Occipital lobe (tissue), 2 donors: ENCODE data around the gene CLSTN1. TPM values are rescaled to one million over a fixed set of nuclear protein-coding genes. Genes with fewer than 3 reads are reported as not detected.
"Not testable (repeated sequence)": the region's sequence is repeated elsewhere in the genome, so short reads cannot be mapped to it uniquely, and the experiment has no call there.

Source experiments
- DNase-seq: peaks from one replicate; lab custom pipeline; 2025; lab: John Stamatoyannopoulos, UW
- total RNA-seq: library from RNA; depleted of rRNA; stranded (reverse); fragments of >200 nt; gene quantifications from one replicate; pipeline ENCODE4 v1.2.3, GENCODE V29; 2014

The CLSTN1 gene
- total RNA-seq, 1 donor from 2014 or later, result 129 TPM

- no peak for DNase-seq
Measured at GRCh38 chr1:9798236-9799130, 25.3 kb downstream of the CLSTN1 start.

DNA sequence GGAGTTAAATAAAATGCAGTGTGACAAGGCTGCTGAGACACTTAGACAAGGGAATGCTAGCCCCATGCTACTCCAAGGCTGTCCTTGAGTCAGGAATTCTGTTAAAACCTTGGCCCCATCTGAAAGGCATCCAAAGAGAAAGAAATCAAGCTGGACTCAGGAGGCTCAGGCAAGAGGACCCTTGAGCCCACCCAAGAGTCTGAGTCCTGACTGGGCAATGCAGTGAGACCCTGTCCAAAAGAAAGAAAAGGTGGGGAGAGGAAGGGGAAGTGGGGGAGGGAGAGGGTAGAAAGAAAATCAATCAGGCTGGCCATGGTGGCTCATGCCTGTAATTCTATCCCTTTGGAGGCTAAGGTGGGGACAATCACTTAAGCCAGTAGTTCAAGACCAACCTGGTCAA lies 26.7 kb downstream of the CLSTN1 start:
- no peak for DNase-seq

- DNase-seq, result no peak
Measured at GRCh38 chr1:9794081-9794480, 29.7 kb downstream of the CLSTN1 start.

GRCh38 chr1:9793291-9793690 lies 30.5 kb downstream of the CLSTN1 start:
- no peak for DNase-seq

DNA sequence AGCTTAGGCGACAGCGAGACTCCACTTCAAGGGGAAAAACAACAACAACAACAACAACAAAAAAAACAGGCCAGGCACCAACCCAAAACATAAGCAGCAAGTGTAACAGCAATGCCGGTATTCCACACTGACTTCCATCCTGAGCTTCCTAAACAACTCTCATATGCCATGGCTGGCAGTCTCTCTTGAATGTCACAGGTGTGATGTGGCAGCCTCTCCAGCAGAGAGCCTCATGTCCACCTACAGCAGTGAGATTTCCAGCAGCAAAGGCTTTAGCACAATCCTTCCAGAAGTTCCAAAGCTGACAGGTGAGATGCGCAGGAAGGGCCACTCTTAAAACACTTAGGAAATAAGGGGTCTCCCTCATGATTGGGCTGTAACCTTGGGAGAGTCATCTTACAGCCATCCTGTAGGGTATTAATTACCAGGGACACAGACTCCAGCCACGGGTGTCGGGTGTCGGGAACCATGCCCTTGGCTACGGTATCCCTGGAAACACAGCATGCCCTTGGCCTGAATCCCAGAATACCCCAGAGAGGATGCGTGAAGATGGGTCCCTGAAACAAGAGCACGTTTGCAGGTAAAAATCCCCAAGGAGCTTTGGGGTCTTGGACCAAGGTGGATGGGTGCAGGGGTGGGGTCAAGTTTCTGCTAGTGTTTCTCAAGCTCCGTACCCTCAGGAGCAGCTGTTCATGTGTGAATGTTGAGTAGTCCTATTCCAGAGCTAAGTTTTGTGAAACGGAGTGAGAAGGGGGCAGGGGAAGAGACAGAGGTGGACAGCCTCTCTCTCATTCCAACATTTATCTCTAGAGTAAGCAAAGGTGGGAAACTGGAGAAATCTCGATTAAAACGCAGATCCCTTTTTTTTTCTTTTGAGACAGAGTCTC lies 31.4 kb downstream of the CLSTN1 start:
- DNase-seq, result no peak

GRCh38 chr1:9789700-9790099 lies 34.1 kb downstream of the CLSTN1 start:
- DNase-seq, result not testable (repeated sequence)

- DNase-seq, result no peak
Measured at GRCh38 chr1:9787702-9788101, 36.1 kb downstream of the CLSTN1 start.

DNA sequence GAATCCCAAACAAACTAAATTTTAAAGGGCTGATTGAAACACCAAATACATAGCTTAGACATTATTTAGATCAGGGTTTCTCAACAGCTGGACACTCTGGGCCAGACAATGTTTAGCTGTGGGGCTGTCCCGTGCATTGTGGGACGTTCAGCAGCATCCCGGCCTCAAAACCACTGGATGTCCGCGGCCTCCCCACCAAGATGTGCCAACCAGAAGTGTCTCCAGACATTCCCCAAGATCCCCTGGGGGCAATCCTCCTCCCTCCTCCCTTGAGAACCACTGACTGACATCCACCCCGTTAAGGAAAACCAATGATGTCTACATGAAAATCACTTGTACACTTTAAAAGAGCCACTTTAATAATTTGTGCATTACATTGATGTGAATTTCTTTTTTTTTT lies 38.4 kb downstream of the CLSTN1 start:
- no peak for DNase-seq

DNA sequence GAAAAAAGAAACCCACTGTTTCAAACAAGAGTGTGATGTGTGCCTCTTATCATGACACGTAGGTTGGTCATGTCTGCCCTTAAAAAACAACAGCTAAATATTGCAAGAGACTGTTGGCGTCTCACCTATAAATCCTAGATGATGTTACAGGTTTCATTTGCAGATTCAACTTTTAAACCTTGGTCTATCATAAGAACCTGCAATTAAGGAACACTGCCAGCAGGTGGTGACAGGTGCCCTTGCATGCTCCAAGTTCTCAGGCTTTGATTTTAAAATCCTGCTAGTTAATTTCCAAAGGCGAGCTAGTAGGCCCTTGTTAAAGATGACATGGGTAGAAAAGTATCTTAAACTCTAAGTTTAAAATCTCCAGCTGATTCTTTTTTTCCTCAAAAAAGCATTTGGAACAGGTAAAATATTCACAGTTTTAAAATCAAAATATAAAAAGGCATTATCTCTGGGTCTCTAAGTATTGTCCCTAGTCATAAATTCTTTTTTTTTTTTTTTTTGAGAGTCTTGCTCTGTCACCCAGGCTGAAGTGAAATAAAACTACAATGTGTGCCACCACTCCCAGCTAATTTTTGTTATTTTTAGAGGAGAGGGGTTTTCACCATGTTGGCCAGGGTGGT lies 39.1 kb downstream of the CLSTN1 start:
- no peak for DNase-seq

- DNase-seq, result no peak
Measured at GRCh38 chr1:9782897-9783296, 40.9 kb downstream of the CLSTN1 start.

GRCh38 chr1:9782116-9782751 lies 41.5 kb downstream of the CLSTN1 start:
- no peak for DNase-seq

DNA sequence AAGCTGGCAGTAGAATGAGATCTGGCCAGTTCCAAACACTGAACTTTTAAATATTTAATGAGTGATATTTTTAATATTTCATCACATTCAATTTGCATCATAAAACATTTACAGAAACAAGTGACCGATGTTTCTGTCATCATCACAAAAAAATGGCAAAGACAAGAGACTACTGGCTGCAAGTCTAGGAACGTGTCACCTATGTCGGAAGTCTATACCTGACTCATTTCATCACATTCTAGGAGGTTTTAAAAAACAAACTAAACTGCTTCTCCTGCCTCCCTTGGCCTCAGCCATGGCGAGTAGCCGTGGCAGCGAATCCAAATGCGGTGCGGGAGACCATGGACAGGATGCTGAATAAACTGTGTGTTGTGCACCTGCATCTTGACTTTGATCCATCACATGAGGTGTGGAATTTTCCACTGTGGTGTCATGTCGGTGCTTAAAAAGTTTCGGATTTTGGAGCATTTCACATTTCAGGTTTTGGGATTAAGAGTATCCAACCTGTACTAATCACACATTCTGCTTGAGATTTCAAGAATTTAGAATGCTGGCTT lies 43.1 kb downstream of the CLSTN1 start:
- DNase-seq, result no peak

DNA sequence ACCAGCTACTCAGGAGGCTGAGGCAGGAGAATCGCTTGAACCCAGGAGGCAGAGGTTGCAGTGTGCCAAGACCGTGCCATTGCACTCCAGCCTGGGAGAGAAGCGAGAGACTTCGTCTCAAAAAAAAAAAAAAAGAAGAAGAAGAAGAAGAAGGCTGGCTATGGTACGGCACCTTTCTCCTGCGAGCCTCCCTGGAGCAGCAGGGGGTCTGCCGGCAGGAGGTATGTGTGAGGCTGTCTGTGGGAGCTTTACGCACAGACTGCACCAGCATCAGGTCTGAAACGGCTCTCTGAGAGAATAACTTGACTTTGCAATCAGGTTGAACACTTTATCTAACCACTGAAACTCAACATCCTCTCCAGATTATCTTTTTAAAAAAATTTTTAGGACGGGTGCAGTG lies 44.9 kb downstream of the CLSTN1 start:
- DNase-seq, result no peak

DNA sequence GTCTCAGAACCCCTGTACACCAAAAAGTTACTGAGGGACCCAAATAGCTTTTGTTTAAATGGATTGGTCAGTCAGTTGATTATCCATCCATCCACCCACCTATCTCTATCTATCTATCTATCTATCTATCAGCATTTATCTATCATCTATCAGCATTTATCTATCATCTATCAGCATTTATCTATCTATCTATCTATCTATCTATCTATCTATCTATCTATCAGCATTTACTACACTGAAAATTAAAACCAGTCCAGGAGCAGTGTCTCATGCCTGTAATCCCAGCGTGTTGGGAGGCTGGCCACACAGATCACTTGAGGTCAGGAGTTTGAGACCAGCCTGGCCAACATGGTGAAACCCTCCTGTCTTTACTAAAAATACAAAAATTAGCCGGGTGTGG lies 47.1 kb downstream of the CLSTN1 start:
- no peak for DNase-seq

DNA sequence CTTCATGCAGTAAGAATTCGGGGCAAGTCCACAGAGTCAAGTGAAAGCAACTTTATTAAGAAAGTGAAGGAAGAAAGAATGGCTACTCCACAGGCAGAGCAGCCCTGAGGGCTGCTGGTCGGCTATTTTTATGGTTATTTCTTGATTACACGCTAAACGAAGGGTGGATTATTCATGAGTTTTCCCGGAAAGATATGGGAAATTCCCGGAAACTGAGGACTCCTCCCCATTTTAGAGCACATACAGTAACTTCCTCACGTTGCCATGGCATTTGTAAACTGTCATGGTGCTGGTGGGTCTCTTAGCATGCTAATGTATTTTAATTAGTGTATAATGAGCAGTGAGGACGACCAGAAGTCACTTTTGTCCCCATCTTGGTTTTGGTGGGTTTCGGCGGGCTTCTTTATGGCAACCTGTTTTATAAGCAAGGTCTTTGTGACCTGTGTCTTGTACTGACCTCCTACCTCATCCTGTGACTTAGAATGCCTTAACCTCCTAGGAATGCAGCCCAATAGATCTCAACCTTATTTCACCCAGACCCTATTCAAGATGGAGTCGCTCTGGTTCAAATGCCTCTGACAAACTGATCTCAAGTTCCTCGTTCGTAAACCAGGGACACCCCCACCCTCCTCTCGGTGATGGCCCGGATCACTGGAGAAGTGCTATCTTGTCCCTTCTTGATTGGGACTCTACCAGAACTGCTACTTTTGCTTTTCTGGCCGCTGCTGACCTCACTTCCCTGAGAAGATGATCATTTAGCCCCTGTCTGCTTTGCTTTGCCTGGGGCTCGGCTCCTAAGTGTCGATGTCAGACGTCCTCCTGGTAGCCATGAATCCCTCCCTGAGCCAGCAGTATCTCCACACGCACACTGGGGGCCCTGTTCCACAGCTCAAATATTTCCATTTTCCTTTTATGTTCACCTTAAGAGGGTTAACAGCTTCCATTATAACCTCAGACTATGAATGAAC lies 48.8 kb downstream of the CLSTN1 start:
- DNase-seq, result no peak

GRCh38 chr1:9770298-9770697 lies 53.5 kb downstream of the CLSTN1 start:
- DNase-seq, result no peak

DNA sequence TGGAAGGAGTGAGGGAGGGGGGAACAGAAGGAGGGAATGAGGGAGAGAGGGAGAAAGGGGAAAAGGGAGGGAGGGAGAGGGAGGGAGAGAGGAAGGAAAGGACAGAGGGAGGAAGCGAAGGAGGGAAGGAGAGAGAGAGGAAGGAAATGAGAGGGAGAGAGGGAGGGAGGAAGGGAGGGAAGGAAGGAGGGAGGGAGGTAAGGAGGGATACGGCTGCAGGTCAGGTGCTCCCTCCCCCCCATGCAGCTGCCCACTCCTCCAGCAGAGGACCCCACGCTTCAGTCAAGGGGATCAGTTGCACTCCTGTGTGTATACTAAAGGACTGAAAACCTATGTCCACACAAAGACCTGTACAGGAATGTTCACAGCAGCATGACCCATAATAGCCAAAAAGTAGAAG lies 54.8 kb downstream of the CLSTN1 start:
- no peak for DNase-seq

- DNase-seq, result no peak
Measured at GRCh38 chr1:9767964-9768668, 55.6 kb downstream of the CLSTN1 start.

GRCh38 chr1:9766759-9767442 lies 56.9 kb downstream of the CLSTN1 start:
- peak; percentile 46 for DNase-seq
